Ovary (tissue), 3 donors: ENCODE results near the gene GRID2.

ENCODE experiments used
- EP300 ChIP-seq: sonication (generic); formaldehyde crosslinking; IDR thresholded peaks from one replicate; pipeline ENCODE4 v1.6.1; 2017; ENCODE audit warnings: antibody characterized with exemption
- POLR2A ChIP-seq: fragments of 450-650 bp; IDR thresholded peaks from one replicate; pipeline ENCODE4 v1.6.1; 2017; ENCODE audit warnings: antibody characterized with exemption, mild to moderate bottlenecking, moderate library complexity
- TF ChIP-seq, protein P1 (sequence below), 3 donors: fragments of 450-650 bp in 2 of 3; fragments of 200-600 bp in 1 of 3; IDR thresholded peaks; one replicate each; pipeline versions ENCODE4 v1.5.1 to v1.8.0; 2016 to 2022; ENCODE audit warnings: antibody characterized with exemption in 3 of 3, mild to moderate bottlenecking in 1 of 3
- donor health status: DM: no; HTN: no; CAD: no.

GRCh38 chr4:93359586-93359985, 1055.8 kb downstream of the GRID2 start:
- TF ChIP-seq, protein P1, sequence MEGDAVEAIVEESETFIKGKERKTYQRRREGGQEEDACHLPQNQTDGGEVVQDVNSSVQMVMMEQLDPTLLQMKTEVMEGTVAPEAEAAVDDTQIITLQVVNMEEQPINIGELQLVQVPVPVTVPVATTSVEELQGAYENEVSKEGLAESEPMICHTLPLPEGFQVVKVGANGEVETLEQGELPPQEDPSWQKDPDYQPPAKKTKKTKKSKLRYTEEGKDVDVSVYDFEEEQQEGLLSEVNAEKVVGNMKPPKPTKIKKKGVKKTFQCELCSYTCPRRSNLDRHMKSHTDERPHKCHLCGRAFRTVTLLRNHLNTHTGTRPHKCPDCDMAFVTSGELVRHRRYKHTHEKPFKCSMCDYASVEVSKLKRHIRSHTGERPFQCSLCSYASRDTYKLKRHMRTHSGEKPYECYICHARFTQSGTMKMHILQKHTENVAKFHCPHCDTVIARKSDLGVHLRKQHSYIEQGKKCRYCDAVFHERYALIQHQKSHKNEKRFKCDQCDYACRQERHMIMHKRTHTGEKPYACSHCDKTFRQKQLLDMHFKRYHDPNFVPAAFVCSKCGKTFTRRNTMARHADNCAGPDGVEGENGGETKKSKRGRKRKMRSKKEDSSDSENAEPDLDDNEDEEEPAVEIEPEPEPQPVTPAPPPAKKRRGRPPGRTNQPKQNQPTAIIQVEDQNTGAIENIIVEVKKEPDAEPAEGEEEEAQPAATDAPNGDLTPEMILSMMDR (IDR thresholded peaks at IDR 0.05), result no peak
- no peak for TF ChIP-seq POLR2A
- TF ChIP-seq EP300, result no peak
